Measurements from ENCODE around the gene HABP2. TPM values are rescaled to one million over a fixed set of nuclear protein-coding genes. Genes with fewer than 3 reads are reported as not detected.
A peak's percentile ranks its signal among the peaks of the same experiment; 100 is the strongest.

HABP2 gene
- total RNA-seq, 1 donor from 2014 or later = not detected

- Mint-ChIP-seq H3K27me3 (ENCODE audit: unreplicated experiment) (peaks cover 2% of the 10 kb centered on the region), H3K27ac (ENCODE audit: unreplicated experiment) (no peak overlapping the region), H3K36me3 (ENCODE audit: unreplicated experiment) (no peaks in the 10 kb centered on the region), H3K9me3 (ENCODE audit: unreplicated experiment) (no peaks in the 10 kb centered on the region), H3K4me3 (ENCODE audit: unreplicated experiment) (no peak overlapping the region), H3K4me1 (ENCODE audit: low read depth, unreplicated experiment) (no peaks in the 10 kb centered on the region)
- no peak for TF ChIP-seq CTCF (IDR thresholded peaks at IDR 0.05; ENCODE audit: partially characterized antibody, unreplicated experiment)
- no peak for DNase-seq
Observed at GRCh38 chr10:113613977-113614690, 61.3 kb downstream of the HABP2 start.

GRCh38 chr10:113616244-113617074, 63.6 kb downstream of the HABP2 start:
- Mint-ChIP-seq H3K4me3 (ENCODE audit: unreplicated experiment) (no peak overlapping the region), H3K9me3 (ENCODE audit: unreplicated experiment) (no peaks in the 10 kb centered on the region), H3K27ac (ENCODE audit: unreplicated experiment) (no peak overlapping the region), H3K27me3 (ENCODE audit: unreplicated experiment) (peaks cover 2% of the 10 kb centered on the region), H3K4me1 (ENCODE audit: low read depth, unreplicated experiment) (peaks cover 2% of the 10 kb centered on the region), H3K36me3 (ENCODE audit: unreplicated experiment) (no peaks in the 10 kb centered on the region)
- DNase-seq = no peak
- peak; percentile 48 for TF ChIP-seq CTCF (IDR thresholded peaks at IDR 0.05; ENCODE audit: partially characterized antibody, unreplicated experiment)

GRCh38 chr10:113617086-113617485, 64.2 kb downstream of the HABP2 start:
- TF ChIP-seq CTCF (IDR thresholded peaks at IDR 0.05; ENCODE audit: partially characterized antibody, unreplicated experiment) = no peak
- no peak for DNase-seq
- Mint-ChIP-seq H3K4me3 (ENCODE audit: unreplicated experiment) (no peak overlapping the region), H3K4me1 (ENCODE audit: low read depth, unreplicated experiment) (peaks cover 2% of the 10 kb centered on the region), H3K27ac (ENCODE audit: unreplicated experiment) (no peak overlapping the region), H3K36me3 (ENCODE audit: unreplicated experiment) (no peaks in the 10 kb centered on the region), H3K27me3 (ENCODE audit: unreplicated experiment) (peaks cover 2% of the 10 kb centered on the region), H3K9me3 (ENCODE audit: unreplicated experiment) (no peaks in the 10 kb centered on the region)

- Mint-ChIP-seq H3K4me1 (ENCODE audit: low read depth, unreplicated experiment) (peaks cover 2% of the 10 kb centered on the region), H3K27me3 (ENCODE audit: unreplicated experiment) (peaks cover 2% of the 10 kb centered on the region), H3K27ac (ENCODE audit: unreplicated experiment) (no peak overlapping the region), H3K9me3 (ENCODE audit: unreplicated experiment) (no peaks in the 10 kb centered on the region), H3K4me3 (ENCODE audit: unreplicated experiment) (no peak overlapping the region), H3K36me3 (ENCODE audit: unreplicated experiment) (no peaks in the 10 kb centered on the region)
- no peak for DNase-seq
- no peak for TF ChIP-seq CTCF (IDR thresholded peaks at IDR 0.05; ENCODE audit: partially characterized antibody, unreplicated experiment)
Observed at GRCh38 chr10:113618338-113618737, 65.5 kb downstream of the HABP2 start.

GRCh38 chr10:113619401-113619800, 66.5 kb downstream of the HABP2 start:
- no peak overlapping the region for H3K4me3 Mint-ChIP-seq (ENCODE audit: unreplicated experiment)
- no peaks in the 10 kb centered on the region for H3K36me3 Mint-ChIP-seq (ENCODE audit: unreplicated experiment)
- peaks cover 2% of the 10 kb centered on the region for H3K4me1 Mint-ChIP-seq (ENCODE audit: low read depth, unreplicated experiment)
- no peak for DNase-seq
- H3K9me3 Mint-ChIP-seq (ENCODE audit: unreplicated experiment) = no peaks in the 10 kb centered on the region
- no peak overlapping the region for H3K27ac Mint-ChIP-seq (ENCODE audit: unreplicated experiment)
- no peaks in the 10 kb centered on the region for H3K27me3 Mint-ChIP-seq (ENCODE audit: unreplicated experiment)
- no peak for TF ChIP-seq CTCF (IDR thresholded peaks at IDR 0.05; ENCODE audit: partially characterized antibody, unreplicated experiment)
